HCT116 (cell line): ENCODE data around the gene ATXN2. TPM values are rescaled to one million over a fixed set of nuclear protein-coding genes. Genes with fewer than 3 reads are reported as not detected.

Experiments
- ATAC-seq: fragments of 200-7000 bp; cut with Tn5 transposase; 2 replicates; pipeline ENCODE4 v1.9.1; 2020; ENCODE audit warnings: mild to moderate bottlenecking, moderate library complexity
- BruUV-seq: library from RNA; stranded (reverse); fragments of 400-500 nt; replicated peaks from 2 replicates; lab custom pipeline; 2021; lab: Mats Ljungman, UMichigan
- CTCF ChIA-PET: fragments of 300-600 bp; sonication (Branson Sonifier 250); formaldehyde crosslinking; loops from one replicate; lab custom pipeline; 2021; ENCODE audit warnings: antibody characterized with exemption; lab: Charles Lee
- POLR2A ChIA-PET: fragments of 300-600, 350-600 bp; sonication (Branson Sonifier 250); formaldehyde crosslinking; loops from one replicate; lab custom pipeline; 2021; ENCODE audit warnings: antibody characterized with exemption; lab: Charles Lee
- RAD21 ChIA-PET, 2 experiments: fragments of 300-600 bp; sonication (Branson Sonifier 250); formaldehyde crosslinking; loops; one replicate each; lab custom pipeline; 2023; ENCODE audit warnings: low total read pairs in 2 of 2; ENCODE audit not compliant: uncharacterized antibody in 2 of 2, unreplicated experiment in 2 of 2, low non-redundant PET in 1 of 2; lab: Charles Lee
- DNase-seq: peaks from one replicate; pipeline ENCODE4 v3.0.0-alpha.2; 2010; ENCODE audit warnings: low read depth, low spot score
- H2AFZ ChIP-seq: fragments of 200-600 bp; shearing (Covaris generic), sonication (generic); 2 replicates; pipeline ENCODE4 v1.6.1; 2017; ENCODE audit warnings: low read depth, mixed run types, mixed read lengths, antibody characterized with exemption, low read length; ENCODE audit not compliant: poor library complexity, severe bottlenecking
- H3K27ac ChIP-seq: 2 replicates; pipeline ENCODE4 v1.5.1; 2012; ENCODE audit warnings: low read depth, low read length
- H3K27me3 ChIP-seq: fragments of 200-600 bp; sonication (generic); 2 replicates; pipeline ENCODE4 v1.6.1; 2016; ENCODE audit warnings: mixed run types, low read length, mixed read lengths; ENCODE audit not compliant: insufficient read depth
- H3K36me3 ChIP-seq, 2 experiments: fragments of 200-500 bp in 1 of 2; fragments of 200-600 bp in 1 of 2; sonication (Bioruptor generic) in 1 of 2; sonication (generic) in 1 of 2; 2 replicates each; pipeline versions ENCODE4 v1.5.1 to v1.6.1; 2014 to 2016; ENCODE audit warnings: low read length in 2 of 2, inconsistent platforms in 1 of 2, mixed read lengths in 1 of 2, mixed run types in 1 of 2; ENCODE audit not compliant: insufficient read depth in 2 of 2, control insufficient read depth in 1 of 2
- H3K4me1 ChIP-seq, 2 experiments: fragments of 200-600 bp in 1 of 2; sonication (generic) in 1 of 2; 2 replicates each; pipeline versions ENCODE4 v1.5.1 to v1.6.1; 2012 to 2017; ENCODE audit warnings: low read length in 2 of 2, inconsistent platforms in 1 of 2, mild to moderate bottlenecking in 1 of 2, mixed read lengths in 1 of 2, mixed run types in 1 of 2, moderate library complexity in 1 of 2; ENCODE audit not compliant: insufficient read depth in 2 of 2, control insufficient read depth in 1 of 2
- H3K4me2 ChIP-seq: fragments of 200-600 bp; sonication (generic); 2 replicates; pipeline ENCODE4 v1.6.1; 2017; ENCODE audit warnings: mixed run types, low read length, mixed read lengths
- H3K4me3 ChIP-seq, 2 experiments: fragments of 200-600 bp in 1 of 2; sonication (generic) in 1 of 2; replicated peaks in 1 of 2; 2 replicates each; pipeline ENCODE4 v1.5.1; 2011 to 2016; ENCODE audit warnings: low read length in 2 of 2, control low read depth in 1 of 2, low read depth in 1 of 2, mild to moderate bottlenecking in 1 of 2, mixed read lengths in 1 of 2, mixed run types in 1 of 2
- H3K79me2 ChIP-seq: fragments of 200-600 bp; sonication (generic); 2 replicates; pipeline ENCODE4 v1.6.1; 2017; ENCODE audit warnings: mild to moderate bottlenecking, mixed run types, low read length, moderate library complexity, mixed read lengths; ENCODE audit not compliant: insufficient read depth
- H3K9ac ChIP-seq: fragments of 200-600 bp; sonication (generic); 2 replicates; pipeline ENCODE4 v1.6.1; 2016; ENCODE audit warnings: low read length, mixed read lengths
- H3K9me2 ChIP-seq: fragments of 200-600 bp; sonication (generic), shearing (Covaris generic); 2 replicates; pipeline ENCODE4 v1.6.1; 2017; ENCODE audit warnings: mixed run types, mild to moderate bottlenecking, moderate library complexity; ENCODE audit not compliant: insufficient read depth
- H3K9me3 ChIP-seq, 2 experiments: fragments of 200-500 bp in 1 of 2; fragments of 200-600 bp in 1 of 2; sonication (Bioruptor generic) in 1 of 2; sonication (generic) in 1 of 2; 2 replicates each; pipeline ENCODE4 v1.6.1; 2014 to 2017; ENCODE audit warnings: low read length in 2 of 2, mixed read lengths in 2 of 2, inconsistent platforms in 1 of 2, low read depth in 1 of 2, mild to moderate bottlenecking in 1 of 2, mixed run types in 1 of 2, moderate library complexity in 1 of 2; ENCODE audit not compliant: control insufficient read depth in 1 of 2, insufficient read depth in 1 of 2
- H4K20me1 ChIP-seq: fragments of 200-600 bp; sonication (generic), shearing (Covaris generic); 2 replicates; pipeline ENCODE4 v1.6.1; 2017; ENCODE audit warnings: mixed run types, mild to moderate bottlenecking, moderate library complexity; ENCODE audit not compliant: insufficient read depth
- EGR1 ChIP-seq: IDR thresholded peaks from 2 replicates; pipeline ENCODE4 v1.6.1; 2012; ENCODE audit warnings: low read depth
- JUND ChIP-seq: IDR thresholded peaks from 2 replicates; pipeline ENCODE4 v1.6.1; 2012
- MAX ChIP-seq: IDR thresholded peaks from 2 replicates; pipeline ENCODE4 v1.6.1; 2012
- POLR2AphosphoS5 ChIP-seq: IDR thresholded peaks from 2 replicates; pipeline ENCODE4 v1.6.1; 2011; ENCODE audit warnings: mild to moderate bottlenecking, low read depth, low read length, moderate library complexity
- RAD21 ChIP-seq: IDR thresholded peaks from 2 replicates; pipeline ENCODE4 v1.6.1; 2012; ENCODE audit warnings: low read depth, mild to moderate bottlenecking
- SRF ChIP-seq: IDR thresholded peaks from 2 replicates; pipeline ENCODE4 v1.6.1; 2012; ENCODE audit warnings: low read depth
- TCF7L2 ChIP-seq: IDR thresholded peaks from 2 replicates; pipeline ENCODE4 v1.7.0; 2011; ENCODE audit warnings: borderline replicate concordance, inconsistent platforms; ENCODE audit not compliant: insufficient read depth, insufficient read length; ENCODE audit errors: extremely low read depth
- ZBTB33 ChIP-seq: IDR thresholded peaks from 2 replicates; pipeline ENCODE4 v1.6.1; 2011; ENCODE audit warnings: mild to moderate bottlenecking, low read length, moderate library complexity; ENCODE audit not compliant: insufficient replicate concordance; ENCODE audit errors: extremely low read depth
- ZNF274 ChIP-seq: fragments of 200-500 bp; sonication (Bioruptor generic); IDR thresholded peaks from 2 replicates; pipeline ENCODE4 v1.6.1; 2014; ENCODE audit warnings: mild to moderate bottlenecking, low read depth, low read length, inconsistent platforms
- intact Hi-C: fragments of 100-400 bp; cut with micrococcal nuclease; formaldehyde crosslinking; loops from 2 replicates; pipeline ENCODE4 v1.10.0; 2022
- total RNA-seq: library from RNA; stranded (reverse); gene quantifications from one replicate; pipeline ENCODE4 v1.2.1, GENCODE V29; 2021; ENCODE audit not compliant: unreplicated experiment
- TF ChIP-seq, protein P1 (sequence below), 3 experiments: fragments of 200-600 bp in 1 of 3; sonication (generic) in 1 of 3; IDR thresholded peaks in 2 of 3; conservative IDR thresholded peaks in 1 of 3; 2 replicates each; pipeline ENCODE4 v1.5.1; 2012 to 2017; ENCODE audit warnings: low read depth in 2 of 3, low read length in 2 of 3, antibody characterized with exemption in 1 of 3, borderline replicate concordance in 1 of 3, control low read depth in 1 of 3, mild to moderate bottlenecking in 1 of 3, mixed read lengths in 1 of 3, mixed run types in 1 of 3, moderate library complexity in 1 of 3; ENCODE audit not compliant: insufficient read depth in 1 of 3
- TF ChIP-seq, protein P2 (sequence below): IDR thresholded peaks from 2 replicates; pipeline ENCODE4 v1.6.1; 2012; ENCODE audit warnings: low read depth

The ATXN2 gene
- total RNA-seq, 1 experiment from 2014 or later, result 72.7 TPM

DNA sequence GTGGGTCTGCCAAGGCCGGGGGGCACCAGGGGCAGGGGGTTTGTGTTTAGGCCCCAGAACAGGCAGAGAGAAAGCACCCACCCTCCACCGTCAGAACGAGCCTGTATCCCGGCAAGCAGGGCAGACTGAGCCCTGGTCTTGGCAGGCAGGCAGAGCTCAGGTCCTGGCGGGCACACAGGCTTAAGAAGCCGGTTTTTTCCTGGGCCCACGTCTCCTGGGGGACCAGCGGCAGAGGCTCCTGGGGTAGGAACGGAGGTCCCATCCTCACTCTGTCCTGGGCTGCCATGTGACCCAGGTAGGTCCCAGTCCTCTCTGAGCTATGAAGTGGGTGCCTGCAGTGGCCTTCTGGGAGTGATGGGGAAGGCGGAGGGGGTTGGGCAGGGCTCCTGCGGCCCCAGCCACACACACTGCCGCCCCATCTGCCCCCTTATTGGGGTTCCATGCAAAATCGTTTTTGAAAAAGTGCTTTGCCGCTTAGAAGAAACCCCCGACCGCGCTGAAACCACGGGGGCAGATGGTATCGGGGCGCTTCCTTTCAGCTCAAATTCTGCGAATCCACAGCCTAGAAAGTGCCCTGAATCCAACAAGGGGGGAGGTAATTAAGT is 169.2 kb downstream of the ATXN2 start:
- Histone ChIP-seq H3K9ac (no peak overlapping the region), H3K9me2 (no peaks in the 10 kb centered on the region), H3K79me2 (no peaks in the 10 kb centered on the region), H3K36me3 (no peaks in the 10 kb centered on the region), H3K4me2 (no peak overlapping the region), H4K20me1 (no peaks in the 10 kb centered on the region), H3K4me3 (no peak overlapping the region), H2AFZ (no peak overlapping the region), H3K4me1 (peaks cover 17 to 27% of the 10 kb centered on the region in 2 experiments), H3K27ac (no peak overlapping the region), H3K9me3 (no peaks in the 10 kb centered on the region), H3K27me3 (no peaks in the 10 kb centered on the region)
- BruUV-seq, result no TSS peak
- intact Hi-C loops, result no loop called here
- ATAC-seq, result no peak
- POLR2A ChIA-PET, result no interaction called here
- RAD21 ChIA-PET, result no interaction called here
- no peak for DNase-seq
- CTCF ChIA-PET, result interaction anchor here (1.2 kb wide), 1 partner anchor 22 kb away, joined by 5 read pairs; no protein-coding TSS in a partner anchor
- no peak for TF ChIP-seq EGR1
- TF ChIP-seq ZNF274, result no peak

GRCh38 chr12:111428728-111429175 is 170.4 kb downstream of the ATXN2 start:
- POLR2A ChIA-PET, result no interaction called here
- H3K9me2 ChIP-seq, result no peaks in the 10 kb centered on the region
- H3K9ac ChIP-seq, result no peak overlapping the region
- H3K9me3 ChIP-seq, result no peaks in the 10 kb centered on the region
- H3K4me2 ChIP-seq, result no peak overlapping the region
- H3K4me1 ChIP-seq, result peaks cover 22 to 36% of the 10 kb centered on the region in 2 experiments
- H3K79me2 ChIP-seq, result no peaks in the 10 kb centered on the region
- no peaks in the 10 kb centered on the region for H3K36me3 ChIP-seq
- no peak overlapping the region for H2AFZ ChIP-seq
- no peak overlapping the region for H3K4me3 ChIP-seq
- no peaks in the 10 kb centered on the region for H3K27me3 ChIP-seq
- CTCF ChIA-PET, result no interaction called here
- DNase-seq, result no peak
- RAD21 ChIA-PET, result no interaction called here
- intact Hi-C loops, result no loop called here
- H3K27ac ChIP-seq, result no peak overlapping the region
- BruUV-seq, result no TSS peak
- H4K20me1 ChIP-seq, result no peaks in the 10 kb centered on the region
- ATAC-seq, result no peak
- no peak for TF ChIP-seq JUND
- no peak for TF ChIP-seq EGR1
- TF ChIP-seq, protein P1, sequence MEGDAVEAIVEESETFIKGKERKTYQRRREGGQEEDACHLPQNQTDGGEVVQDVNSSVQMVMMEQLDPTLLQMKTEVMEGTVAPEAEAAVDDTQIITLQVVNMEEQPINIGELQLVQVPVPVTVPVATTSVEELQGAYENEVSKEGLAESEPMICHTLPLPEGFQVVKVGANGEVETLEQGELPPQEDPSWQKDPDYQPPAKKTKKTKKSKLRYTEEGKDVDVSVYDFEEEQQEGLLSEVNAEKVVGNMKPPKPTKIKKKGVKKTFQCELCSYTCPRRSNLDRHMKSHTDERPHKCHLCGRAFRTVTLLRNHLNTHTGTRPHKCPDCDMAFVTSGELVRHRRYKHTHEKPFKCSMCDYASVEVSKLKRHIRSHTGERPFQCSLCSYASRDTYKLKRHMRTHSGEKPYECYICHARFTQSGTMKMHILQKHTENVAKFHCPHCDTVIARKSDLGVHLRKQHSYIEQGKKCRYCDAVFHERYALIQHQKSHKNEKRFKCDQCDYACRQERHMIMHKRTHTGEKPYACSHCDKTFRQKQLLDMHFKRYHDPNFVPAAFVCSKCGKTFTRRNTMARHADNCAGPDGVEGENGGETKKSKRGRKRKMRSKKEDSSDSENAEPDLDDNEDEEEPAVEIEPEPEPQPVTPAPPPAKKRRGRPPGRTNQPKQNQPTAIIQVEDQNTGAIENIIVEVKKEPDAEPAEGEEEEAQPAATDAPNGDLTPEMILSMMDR (IDR thresholded peaks at IDR 0.05 in 2 of 3, conservative IDR thresholded peaks at IDR 0.05 in 1 of 3; ENCODE audit: borderline replicate concordance in 1 of 3, insufficient read depth in 1 of 3, low read depth in 2 of 3, low read length in 2 of 3), result no peak
- TF ChIP-seq RAD21, result no peak
- TF ChIP-seq SRF, result no peak
- TF ChIP-seq MAX, result no peak
- TF ChIP-seq, protein P2, sequence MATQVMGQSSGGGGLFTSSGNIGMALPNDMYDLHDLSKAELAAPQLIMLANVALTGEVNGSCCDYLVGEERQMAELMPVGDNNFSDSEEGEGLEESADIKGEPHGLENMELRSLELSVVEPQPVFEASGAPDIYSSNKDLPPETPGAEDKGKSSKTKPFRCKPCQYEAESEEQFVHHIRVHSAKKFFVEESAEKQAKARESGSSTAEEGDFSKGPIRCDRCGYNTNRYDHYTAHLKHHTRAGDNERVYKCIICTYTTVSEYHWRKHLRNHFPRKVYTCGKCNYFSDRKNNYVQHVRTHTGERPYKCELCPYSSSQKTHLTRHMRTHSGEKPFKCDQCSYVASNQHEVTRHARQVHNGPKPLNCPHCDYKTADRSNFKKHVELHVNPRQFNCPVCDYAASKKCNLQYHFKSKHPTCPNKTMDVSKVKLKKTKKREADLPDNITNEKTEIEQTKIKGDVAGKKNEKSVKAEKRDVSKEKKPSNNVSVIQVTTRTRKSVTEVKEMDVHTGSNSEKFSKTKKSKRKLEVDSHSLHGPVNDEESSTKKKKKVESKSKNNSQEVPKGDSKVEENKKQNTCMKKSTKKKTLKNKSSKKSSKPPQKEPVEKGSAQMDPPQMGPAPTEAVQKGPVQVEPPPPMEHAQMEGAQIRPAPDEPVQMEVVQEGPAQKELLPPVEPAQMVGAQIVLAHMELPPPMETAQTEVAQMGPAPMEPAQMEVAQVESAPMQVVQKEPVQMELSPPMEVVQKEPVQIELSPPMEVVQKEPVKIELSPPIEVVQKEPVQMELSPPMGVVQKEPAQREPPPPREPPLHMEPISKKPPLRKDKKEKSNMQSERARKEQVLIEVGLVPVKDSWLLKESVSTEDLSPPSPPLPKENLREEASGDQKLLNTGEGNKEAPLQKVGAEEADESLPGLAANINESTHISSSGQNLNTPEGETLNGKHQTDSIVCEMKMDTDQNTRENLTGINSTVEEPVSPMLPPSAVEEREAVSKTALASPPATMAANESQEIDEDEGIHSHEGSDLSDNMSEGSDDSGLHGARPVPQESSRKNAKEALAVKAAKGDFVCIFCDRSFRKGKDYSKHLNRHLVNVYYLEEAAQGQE, result no peak
- no peak for TF ChIP-seq TCF7L2
- no peak for TF ChIP-seq POLR2AphosphoS5
- TF ChIP-seq ZBTB33, result no peak
